SKM-1 (cell line): ENCODE measurements around the gene DAZAP1.

Experiments
- DNase-seq: peaks from one replicate; lab custom pipeline; 2025; ENCODE audit not compliant: unreplicated experiment; lab: John Stamatoyannopoulos, UW

DAZAP1 gene

DNA sequence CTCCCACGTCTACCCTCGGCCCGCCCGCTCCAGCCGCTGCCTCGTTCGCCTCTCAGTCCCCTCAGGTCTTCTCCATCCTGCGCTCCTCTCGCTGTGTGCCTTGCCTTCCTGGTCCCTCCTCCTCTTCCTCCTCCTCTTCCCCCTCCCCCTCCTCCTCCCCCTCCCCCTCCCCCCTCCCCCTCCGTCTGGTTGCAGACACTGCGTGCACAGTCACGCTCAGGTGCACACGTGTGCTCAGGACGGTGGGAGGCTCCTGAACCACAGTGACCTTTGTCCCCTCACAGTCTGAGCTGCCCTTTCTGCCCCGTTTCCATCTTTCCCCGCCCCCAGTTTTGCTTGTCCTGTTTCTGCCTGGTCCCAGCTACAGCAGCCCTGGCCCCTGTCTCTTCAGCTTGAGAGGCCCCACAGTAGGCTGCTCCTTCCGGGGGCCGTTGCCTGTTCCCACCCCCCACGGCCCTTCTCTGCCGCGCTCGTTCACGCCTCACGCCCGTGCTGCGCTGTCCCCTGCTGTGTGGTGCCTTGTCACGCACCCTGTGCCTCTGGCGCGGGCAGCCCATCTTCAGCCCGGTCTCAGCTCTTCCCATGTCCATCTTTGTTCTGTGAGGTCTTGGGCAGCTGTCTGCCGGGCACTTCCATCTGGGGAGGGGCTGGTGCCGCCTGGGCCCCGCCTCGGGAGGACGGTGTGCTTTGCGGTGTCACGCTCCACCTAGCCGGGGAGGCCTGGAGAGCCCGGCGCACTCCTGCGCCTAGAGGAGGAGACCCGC is 17.0 kb downstream of the DAZAP1 start:
- DNase-seq: no peak

DNA sequence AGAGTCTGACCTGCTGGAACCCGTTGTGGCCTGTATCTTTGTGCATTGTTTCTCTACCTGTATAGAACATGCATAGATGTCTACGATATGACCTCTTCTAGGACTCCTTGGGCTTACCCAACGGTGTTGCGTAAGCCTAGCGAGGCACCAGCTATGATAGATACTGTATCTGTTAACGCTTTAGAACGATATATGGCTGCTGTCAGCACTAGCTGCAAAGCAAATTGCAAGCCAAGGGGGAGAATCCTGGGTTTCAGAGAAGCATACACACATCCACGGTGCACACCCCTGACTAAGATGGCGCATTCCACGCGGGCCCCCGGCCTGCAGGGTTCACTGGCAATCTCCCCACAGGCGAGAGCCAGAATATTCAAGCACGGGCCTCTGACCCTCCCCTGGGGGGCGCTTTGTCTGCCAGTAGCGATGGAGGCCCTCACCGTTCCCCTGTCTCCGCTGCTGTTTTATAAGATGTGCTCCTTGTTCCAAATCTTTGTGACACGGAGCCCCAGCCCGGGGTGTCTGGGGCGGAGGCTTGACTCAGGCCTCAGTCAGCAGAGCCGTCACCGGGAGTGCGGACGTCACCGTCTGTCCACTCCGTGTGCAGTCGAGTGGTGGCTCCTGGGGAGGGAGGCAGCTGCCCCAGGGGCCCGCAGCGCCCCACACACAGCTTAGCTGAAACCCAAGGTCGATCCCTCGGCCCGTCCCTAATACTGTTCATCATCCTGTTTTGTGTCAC is 17.9 kb downstream of the DAZAP1 start:
- no peak for DNase-seq

DNA sequence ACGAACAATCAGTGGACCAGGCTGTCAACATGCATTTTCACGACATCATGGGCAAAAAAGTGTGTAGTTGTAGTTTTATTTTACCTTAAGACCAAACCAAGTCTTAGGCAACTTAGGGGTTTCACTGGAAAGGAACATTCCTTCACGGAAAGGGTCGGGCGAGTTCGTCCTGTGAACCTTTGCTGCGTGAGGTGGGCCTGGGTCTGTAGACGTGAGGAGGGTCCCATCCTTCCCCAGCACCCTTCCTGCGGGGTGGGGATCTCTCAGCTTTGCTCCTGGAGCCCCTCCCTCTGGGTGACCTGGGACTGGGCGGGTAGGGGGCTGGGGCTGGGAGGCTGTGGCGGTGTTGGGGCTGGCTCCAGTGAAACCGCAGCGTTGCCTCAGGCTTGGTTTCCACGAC is 18.5 kb downstream of the DAZAP1 start:
- DNase-seq: no peak

DNA sequence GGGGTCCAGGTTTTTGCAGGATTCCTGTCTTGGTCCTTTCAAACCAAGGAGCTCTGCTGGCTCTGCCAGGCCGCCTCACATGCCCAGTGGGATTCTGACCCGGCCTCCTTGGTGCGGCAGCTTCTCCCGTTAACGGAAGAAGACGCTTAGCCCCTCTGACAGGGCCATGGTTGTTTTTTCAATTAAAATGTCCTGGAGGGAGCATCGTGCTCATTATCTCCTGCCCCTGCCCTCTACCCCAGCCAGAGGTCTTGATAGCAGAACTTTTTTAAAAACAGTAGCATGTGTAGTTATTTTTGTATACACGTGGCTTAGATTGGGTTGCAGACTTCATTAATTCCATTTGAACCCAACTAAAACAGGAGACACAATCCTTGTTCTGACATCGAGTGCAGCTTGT is 19.4 kb downstream of the DAZAP1 start:
- no peak for DNase-seq

DNA sequence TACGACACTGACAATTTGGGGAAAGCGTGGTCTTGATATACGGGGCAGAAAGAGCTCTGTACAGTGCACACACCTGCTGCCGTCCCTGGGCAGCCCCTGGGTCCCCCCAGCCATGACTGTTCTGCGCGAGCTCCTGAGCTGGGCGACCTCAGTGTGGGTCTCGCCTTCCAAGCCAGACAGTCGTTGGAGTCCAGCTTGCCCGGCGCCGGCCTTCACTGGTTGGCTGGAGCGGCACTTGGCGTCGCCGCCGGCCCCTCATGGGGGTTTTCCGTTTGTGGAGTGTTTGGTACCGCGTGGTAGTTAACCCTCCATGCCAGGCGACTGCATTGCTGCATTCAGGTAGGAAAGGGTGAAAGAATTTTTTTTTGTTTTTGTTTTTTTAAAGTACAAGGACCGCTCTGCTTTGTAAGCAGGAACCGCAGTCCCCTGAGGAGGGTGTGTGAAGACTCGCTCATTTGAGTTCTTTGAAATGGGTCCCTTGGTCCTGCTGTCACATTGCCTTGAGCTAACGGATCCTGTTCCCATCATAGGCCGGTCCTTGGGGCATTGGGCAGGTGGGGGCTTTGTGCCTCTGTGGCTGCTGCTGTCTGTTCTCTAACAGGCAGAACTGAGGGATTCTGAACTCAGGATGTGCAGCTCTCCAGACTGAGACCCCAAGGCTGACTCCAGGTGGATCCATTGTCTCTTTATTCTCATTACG is 20.0 kb downstream of the DAZAP1 start:
- no peak for DNase-seq

DNA sequence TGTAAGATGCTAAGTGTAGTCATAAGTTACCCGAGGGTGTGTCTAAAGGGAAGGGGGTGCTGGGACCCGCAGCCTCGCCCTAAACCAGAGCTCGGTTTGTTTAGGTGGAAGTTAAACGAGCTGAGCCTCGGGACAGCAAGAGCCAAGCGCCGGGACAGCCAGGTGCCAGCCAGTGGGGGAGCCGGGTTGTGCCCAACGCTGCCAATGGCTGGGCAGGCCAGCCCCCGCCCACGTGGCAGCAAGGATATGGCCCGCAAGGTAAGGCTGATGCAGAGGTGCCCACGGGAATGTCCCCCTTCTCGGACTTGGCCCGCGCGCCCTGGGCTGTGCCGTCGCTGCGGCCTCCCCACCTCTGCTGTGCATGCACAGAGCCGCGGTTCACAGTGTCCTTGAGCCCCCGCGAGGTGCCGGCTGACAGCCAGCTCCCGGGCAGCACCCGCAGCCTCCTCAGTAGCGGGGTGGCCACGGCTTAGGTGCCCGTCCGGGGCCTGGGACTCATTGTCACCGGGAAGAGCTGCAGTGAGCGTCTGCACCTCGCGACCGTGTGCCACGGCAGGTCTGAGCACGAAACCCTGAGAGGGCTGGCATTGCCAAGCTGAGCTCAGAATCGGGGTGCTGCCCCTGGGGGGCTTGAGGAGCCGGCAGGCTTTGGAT is 21.5 kb downstream of the DAZAP1 start:
- DNase-seq: no peak

DNA sequence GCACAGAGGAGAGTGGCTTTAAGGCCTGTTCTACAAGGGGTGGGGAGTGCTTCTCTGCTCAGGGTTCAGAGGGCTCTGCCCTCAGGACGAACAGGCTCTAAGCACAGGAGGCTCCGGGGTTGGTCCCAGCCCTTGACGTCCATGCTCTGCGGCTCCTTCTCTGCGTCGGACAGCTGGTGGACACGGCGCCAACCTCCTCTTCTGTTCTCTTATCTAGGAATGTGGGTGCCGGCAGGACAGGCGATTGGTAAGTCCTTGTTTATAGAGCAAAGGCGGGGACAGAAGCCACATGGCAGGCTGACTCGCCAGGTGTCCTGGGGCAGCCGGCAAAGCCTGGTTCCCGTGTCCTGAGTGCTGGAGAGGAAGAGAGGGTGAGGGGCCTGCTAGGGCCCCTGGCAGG is 22.4 kb downstream of the DAZAP1 start:
- DNase-seq: no peak

DNA sequence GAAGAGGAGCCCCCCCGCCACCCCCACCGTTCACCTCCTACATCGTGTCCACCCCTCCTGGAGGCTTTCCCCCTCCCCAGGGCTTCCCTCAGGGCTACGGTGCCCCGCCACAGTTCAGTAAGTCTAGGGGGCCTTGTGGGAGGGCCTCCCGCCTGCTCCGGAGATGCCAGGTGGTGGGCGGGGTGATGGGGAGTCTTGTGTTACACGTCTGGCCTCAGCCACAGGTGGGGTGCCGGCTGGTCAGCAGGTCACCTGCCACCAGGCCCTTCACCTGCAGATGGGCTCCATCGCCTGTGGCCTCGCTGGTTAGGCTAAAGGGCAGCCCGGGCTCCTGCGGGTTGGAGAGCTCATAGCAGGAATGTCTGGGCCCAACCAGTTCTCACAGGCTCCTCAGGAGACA is 22.9 kb downstream of the DAZAP1 start:
- no peak for DNase-seq

DNA sequence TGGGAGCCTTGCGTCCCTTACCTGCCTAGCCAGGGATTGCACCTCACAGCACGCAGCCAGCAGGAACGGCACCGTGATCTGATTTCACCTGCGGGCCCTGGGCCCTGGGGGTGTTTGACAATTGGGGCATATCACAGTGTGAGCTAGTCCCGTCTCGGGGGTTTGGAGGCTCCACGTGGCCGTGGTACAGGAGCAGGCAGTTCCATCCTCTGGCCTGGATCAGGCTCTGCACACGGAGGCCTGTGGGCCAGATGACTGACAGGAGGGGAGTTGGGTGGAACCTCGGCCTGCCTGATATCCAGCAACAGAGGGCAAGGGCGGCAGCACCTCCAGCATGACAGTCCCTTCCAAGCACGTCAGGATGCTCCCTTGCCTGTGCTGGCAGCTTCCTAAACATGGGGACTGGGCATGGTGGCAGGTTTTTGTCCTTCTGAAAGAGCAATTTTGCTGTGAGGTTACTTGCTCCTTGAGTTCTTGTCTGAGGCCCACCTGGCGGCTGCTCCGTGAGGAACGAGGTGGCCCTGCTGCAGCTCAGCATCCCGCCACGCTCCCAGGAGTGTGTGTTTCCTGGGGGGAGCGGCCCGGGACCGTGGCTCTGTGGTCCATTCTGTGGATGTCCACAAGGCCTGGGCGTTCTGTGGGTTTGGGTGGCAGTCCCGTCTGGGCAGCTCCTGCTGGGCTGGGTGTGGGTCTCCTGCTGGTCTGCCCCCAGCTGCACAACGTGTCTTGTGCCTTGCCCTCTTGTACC is 24.5 kb downstream of the DAZAP1 start:
- no peak for DNase-seq

DNA sequence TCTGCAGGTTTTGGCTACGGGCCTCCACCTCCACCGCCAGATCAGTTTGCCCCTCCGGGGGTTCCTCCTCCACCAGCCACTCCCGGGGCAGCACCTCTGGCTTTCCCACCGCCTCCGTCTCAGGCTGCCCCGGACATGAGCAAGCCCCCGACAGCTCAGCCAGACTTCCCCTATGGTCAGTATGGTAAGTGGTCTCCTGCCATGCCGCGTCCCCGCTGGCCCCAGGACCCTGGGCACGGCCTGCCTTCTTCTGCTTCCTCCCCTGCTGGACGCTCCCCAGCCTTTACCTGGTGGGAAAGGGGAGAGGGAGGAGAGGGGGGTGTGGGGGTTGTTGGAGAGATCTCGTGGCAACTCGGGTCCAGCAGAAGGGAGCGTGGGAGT is 25.1 kb downstream of the DAZAP1 start:
- no peak for DNase-seq

DNA sequence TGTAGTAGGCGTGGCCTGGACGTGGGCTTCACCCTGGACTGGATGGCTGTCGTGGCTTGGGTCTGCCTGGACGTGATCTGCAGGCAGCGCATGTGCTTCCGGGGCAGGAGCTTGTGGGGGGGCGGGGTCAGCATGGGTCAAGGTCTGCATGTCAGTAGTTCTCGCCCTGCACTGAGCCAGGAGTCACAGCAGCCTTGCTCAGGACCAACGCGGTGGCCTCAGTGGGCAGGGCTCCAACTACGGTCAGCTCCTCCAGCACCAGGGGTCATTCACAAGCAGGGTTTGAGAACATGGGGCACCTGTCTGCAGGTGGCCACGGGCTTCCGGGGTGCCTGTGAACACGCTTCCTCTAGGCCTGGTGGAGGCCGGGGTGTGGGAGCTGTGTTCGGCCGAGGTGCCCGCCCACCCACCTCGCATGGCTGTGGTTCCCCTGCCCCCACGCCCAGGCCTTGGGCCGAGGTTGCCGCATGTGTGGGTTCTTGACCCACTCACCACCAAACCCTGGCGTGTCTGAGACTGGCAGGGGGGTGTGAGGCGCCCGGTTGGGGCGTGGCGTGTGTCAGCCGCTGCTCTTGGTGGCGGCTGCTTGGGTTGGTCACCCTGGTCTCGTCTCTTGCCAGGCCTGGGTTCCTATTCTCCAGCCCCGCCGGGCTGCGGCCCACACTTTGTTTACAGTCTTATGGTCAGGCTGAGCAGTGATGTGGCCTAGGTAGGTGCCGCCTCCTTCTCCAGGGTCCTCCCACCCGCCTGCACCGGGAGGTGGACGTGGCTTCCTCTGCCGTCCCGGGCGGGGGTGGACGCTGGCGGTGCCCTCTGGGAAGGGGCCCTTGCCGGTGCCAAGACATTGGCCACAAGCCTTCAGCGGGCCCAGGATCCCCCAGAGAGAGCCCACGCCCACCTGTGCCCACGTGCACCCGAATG is 26.0 kb downstream of the DAZAP1 start:
- DNase-seq: no peak

DNA sequence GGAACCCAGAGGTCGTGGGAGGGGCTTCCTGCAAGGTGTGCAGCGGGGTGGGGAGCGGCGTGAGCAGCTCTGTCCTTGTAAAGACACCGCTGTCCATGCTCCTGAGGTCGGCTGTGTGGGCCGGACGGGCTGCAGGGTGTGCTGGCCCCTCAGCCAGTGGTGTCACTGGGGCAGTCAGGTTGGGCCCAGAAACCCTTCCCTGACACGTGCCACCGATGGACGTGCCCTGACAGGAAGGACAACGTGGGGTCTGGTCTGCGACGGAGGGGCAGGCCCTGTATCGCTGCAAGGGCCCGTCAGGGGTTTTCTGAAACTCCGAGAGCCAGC is 26.6 kb downstream of the DAZAP1 start:
- DNase-seq: no peak

DNA sequence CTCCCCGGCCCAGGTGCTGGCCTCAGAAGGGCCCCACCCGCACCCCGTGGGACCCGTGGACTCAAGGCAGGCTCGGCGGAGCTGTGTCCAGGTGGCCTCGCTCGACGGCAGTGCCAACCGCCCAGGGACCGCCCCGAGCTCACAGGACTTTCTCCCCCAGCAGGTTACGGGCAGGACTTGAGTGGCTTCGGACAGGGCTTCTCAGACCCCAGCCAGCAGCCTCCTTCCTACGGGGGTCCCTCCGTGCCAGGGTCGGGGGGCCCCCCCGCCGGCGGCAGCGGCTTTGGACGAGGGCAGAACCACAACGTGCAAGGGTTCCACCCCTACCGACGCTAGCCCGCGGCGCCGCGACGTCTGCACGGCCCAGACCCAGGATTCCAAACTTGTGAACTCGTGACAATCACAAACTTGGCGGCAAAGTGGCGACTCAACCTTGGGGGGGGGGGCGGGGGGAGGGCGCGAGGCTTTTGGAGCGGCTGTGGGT is 27.2 kb downstream of the DAZAP1 start:
- DNase-seq: no peak

DNA sequence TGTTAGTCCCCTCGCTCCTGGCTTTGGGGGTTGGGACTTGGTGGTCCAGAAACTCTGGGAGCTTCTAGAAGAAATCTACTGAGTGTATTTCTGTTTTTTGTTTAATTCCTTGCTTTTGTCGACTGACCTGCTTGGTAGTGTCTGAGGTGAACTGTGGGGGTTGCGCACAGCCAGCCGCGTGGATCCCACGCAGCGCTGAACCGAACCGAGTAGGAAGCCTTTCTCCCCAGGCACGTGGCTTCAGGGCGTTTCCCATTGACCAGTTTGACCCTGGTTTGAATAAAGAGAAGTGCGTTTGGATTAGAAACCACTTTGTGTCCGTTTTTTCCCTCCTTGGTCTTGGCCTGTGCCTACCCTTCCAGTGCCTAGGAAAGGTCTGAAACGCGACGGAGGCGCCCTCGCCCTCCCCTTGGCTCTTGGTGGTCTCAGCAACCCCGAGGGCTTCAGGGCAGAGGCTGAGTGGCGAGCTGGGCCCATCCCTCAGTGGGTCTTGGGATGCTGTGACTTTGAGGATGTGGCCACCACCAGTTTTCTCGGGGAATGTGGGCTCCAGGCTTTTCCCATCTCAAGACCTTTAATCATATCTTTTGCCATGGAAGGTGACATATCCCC is 28.1 kb downstream of the DAZAP1 start:
- no peak for DNase-seq

DNA sequence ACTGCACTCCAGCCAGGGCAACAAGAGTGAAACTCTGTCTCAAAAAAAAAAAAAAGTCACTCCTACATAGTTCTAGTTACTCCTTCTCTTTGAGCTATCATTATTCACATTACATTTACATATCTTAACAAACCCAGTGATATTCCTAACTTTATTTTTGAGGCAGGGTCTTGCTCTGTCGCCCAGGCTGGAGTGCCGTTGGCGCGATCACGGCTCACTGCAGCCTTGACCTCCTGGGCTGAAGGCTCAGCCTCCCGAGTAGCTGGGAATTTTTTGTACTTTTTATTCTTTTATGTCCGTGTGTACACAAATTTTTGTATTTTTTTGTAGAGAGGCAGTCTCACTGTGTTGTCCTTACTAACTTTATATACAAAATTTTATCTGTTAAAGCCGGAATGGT is 30.2 kb downstream of the DAZAP1 start:
- no peak for DNase-seq

DNA sequence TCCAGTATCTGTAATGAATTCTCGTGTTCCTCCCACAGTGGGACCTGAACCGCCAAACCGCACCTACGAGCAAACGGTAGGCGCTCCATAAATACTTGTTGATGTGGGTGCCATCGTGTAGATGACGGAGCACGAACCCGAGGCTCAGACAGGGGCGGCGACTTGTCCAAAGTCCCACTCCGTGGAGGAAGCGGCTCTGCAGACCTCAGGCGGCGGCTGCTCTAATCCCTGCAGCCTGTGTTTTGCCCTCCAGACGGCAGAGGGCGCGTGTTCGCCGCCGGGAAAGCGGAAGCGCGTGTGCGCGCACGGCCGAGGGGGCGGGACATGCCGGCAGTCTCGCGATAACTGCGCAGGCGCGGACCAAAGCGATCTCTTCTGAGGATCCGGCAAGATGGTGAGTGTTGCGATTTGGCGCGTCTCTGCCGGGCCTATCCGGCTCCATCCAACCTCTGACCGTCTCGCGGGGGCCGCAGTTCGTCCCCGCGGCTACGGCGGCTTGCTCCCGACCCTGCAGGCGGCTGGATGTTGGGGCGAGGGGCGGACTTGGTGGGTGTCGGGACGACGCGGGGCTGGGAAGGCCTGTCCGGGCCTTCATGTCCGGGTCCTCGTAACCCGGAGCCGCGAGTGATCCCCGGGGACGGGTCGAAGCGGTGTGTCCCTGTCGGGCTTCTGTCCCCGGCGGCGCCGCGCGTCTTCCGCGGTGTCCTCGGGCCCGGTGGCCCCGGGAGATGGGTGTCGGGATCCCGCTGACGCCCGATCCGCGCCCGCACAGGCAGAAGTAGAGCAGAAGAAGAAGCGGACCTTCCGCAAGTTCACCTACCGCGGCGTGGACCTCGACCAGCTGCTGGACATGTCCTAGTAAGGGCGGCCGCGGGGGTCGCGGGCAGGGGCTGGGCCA is 30.9 kb downstream of the DAZAP1 start, which contains the start of gene RPS15:
RPS15 (plus strand) TSS at position 362 of the 898 bp plus-strand sequence; CDS start at position 392, 30 bp downstream.
- peak; percentile 92 for DNase-seq

DNA sequence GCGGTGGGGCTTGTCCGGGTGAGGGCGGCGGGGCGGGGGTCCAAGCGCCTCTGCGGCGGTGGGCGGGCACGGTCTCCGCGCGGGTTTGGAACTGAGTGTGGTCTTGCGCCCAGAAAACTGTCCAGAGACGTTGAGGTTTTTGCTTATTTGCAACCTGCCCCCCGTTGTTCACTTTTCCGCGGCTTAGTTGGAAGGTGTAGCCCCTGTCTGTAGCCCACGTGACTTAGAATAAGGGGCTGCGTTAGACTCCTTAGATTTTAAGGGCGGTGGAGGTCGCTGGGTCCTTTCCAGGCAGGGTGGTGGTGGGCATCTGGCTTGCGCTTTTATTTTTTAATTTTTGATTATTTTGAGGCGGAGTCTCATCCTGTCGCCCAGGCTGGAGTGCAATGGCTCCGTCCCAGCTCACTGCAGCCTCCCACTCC is 31.6 kb downstream of the DAZAP1 start:
- DNase-seq: no peak
